NCI-H2171 (cell line): ENCODE data around the gene GRIK4.

Source experiments
- DNase-seq: peaks from one replicate; lab custom pipeline; 2025; lab: John Stamatoyannopoulos, UW

Gene GRIK4

GRCh38 chr11:120707663-120708062 is 196.1 kb downstream of the GRIK4 start:
- no peak for DNase-seq

- DNase-seq = no peak
Measured at GRCh38 chr11:120708511-120709183, 197.1 kb downstream of the GRIK4 start.

GRCh38 chr11:120709808-120710207 is 198.3 kb downstream of the GRIK4 start:
- DNase-seq = no peak

- DNase-seq = no peak
Measured at GRCh38 chr11:120710354-120711131, 199.0 kb downstream of the GRIK4 start.

- no peak for DNase-seq
Measured at GRCh38 chr11:120712014-120712413, 200.5 kb downstream of the GRIK4 start.

GRCh38 chr11:120712881-120713280 is 201.3 kb downstream of the GRIK4 start:
- no peak for DNase-seq

- DNase-seq = no peak
Measured at GRCh38 chr11:120713296-120713695, 201.7 kb downstream of the GRIK4 start.

GRCh38 chr11:120714438-120714837 is 202.9 kb downstream of the GRIK4 start:
- DNase-seq = no peak

GRCh38 chr11:120715239-120715638 is 203.7 kb downstream of the GRIK4 start:
- DNase-seq = no peak

- DNase-seq = no peak
Measured at GRCh38 chr11:120717042-120717441, 205.5 kb downstream of the GRIK4 start.

- no peak for DNase-seq
Measured at GRCh38 chr11:120717623-120718022, 206.1 kb downstream of the GRIK4 start.

- no peak for DNase-seq
Measured at GRCh38 chr11:120718171-120718570, 206.6 kb downstream of the GRIK4 start.

- DNase-seq = no peak
Measured at GRCh38 chr11:120719348-120719747, 207.8 kb downstream of the GRIK4 start.

GRCh38 chr11:120720760-120721159 is 209.2 kb downstream of the GRIK4 start:
- no peak for DNase-seq

GRCh38 chr11:120722524-120722923 is 211.0 kb downstream of the GRIK4 start:
- DNase-seq = no peak

GRCh38 chr11:120723751-120724150 is 212.2 kb downstream of the GRIK4 start:
- no peak for DNase-seq

- DNase-seq = no peak
Measured at GRCh38 chr11:120727752-120728151, 216.2 kb downstream of the GRIK4 start.

GRCh38 chr11:120735035-120735434 is 223.5 kb downstream of the GRIK4 start:
- DNase-seq = no peak

- no peak for DNase-seq
Measured at GRCh38 chr11:120738516-120739046, 227.0 kb downstream of the GRIK4 start.

- no peak for DNase-seq
Measured at GRCh38 chr11:120739780-120740179, 228.2 kb downstream of the GRIK4 start.

GRCh38 chr11:120740380-120740779 is 228.8 kb downstream of the GRIK4 start:
- DNase-seq = no peak

GRCh38 chr11:120744016-120744994 is 232.8 kb downstream of the GRIK4 start:
- DNase-seq = no peak
